IMR-90 (cell line): Measurements from ENCODE around the gene P3H1. TPM values are rescaled to one million over a fixed set of nuclear protein-coding genes. Genes with fewer than 3 reads are reported as not detected.

Experiments
- ATAC-seq: fragments of 200-7000 bp; cut with Tn5 transposase; 2 replicates; pipeline ENCODE4 v1.9.1; 2020; ENCODE audit warnings: low read depth, mild to moderate bottlenecking, moderate library complexity
- BruUV-seq: library from RNA; stranded (reverse); fragments of 400-500 nt; replicated peaks from 2 replicates; lab custom pipeline; 2021; lab: Mats Ljungman, UMichigan
- CTCF ChIA-PET: fragments of 300-600 bp; formaldehyde crosslinking; extraction: SDS; loops from one replicate; lab custom pipeline; 2021; ENCODE audit warnings: antibody characterized with exemption; lab: Yijun Ruan, JAX
- POLR2A ChIA-PET: fragments of 300-600 bp; sonication (Branson Sonifier 250); formaldehyde crosslinking; loops from one replicate; lab custom pipeline; 2022; ENCODE audit warnings: antibody characterized with exemption; ENCODE audit not compliant: unreplicated experiment; lab: Charles Lee
- DNase-seq: peaks from one replicate; pipeline ENCODE4 v3.0.0; 2013
- H2AFZ ChIP-seq: replicated peaks from 2 replicates; pipeline ENCODE3; 2013; ENCODE audit warnings: low read length, mild to moderate bottlenecking; ENCODE audit not compliant: poor library complexity
- H2AK5ac ChIP-seq: 2 replicates; pipeline ENCODE4 v1.6.1; 2013; ENCODE audit warnings: low read depth, low read length, inconsistent platforms
- H2AK9ac ChIP-seq: replicated peaks from 2 replicates; pipeline ENCODE3; 2013; ENCODE audit warnings: mild to moderate bottlenecking, low read depth, low read length, moderate library complexity; ENCODE audit not compliant: poor library complexity
- H2BK120ac ChIP-seq: 2 replicates; pipeline ENCODE4 v1.6.1; 2013; ENCODE audit warnings: low read depth, low read length, inconsistent platforms
- H2BK15ac ChIP-seq: 3 replicates; pipeline ENCODE4 v1.6.1; 2013; ENCODE audit warnings: low read depth, low read length, inconsistent platforms
- H2BK20ac ChIP-seq: 2 replicates; pipeline ENCODE4 v1.6.1; 2013; ENCODE audit warnings: low read depth, mild to moderate bottlenecking, inconsistent platforms, low read length, moderate library complexity
- H2BK5ac ChIP-seq: 2 replicates; pipeline ENCODE4 v1.6.1; 2013; ENCODE audit warnings: mild to moderate bottlenecking, low read depth, low read length, inconsistent platforms; ENCODE audit not compliant: poor library complexity, severe bottlenecking
- H3K14ac ChIP-seq: replicated peaks from 2 replicates; pipeline ENCODE4 v1.6.1; 2013; ENCODE audit warnings: low read depth, low read length, inconsistent platforms
- H3K18ac ChIP-seq: 2 replicates; pipeline ENCODE4 v1.6.1; 2013; ENCODE audit warnings: low read depth, low read length, control low read depth
- H3K23ac ChIP-seq: 2 replicates; pipeline ENCODE4 v1.6.1; 2013; ENCODE audit warnings: low read depth, low read length, inconsistent platforms
- H3K27ac ChIP-seq: 2 replicates; pipeline ENCODE4 v1.5.1; 2013; ENCODE audit warnings: mild to moderate bottlenecking, control low read depth, low read length; ENCODE audit not compliant: insufficient read depth
- H3K27me3 ChIP-seq: 2 replicates; pipeline ENCODE4 v1.6.1; 2013; ENCODE audit warnings: low read length; ENCODE audit not compliant: control insufficient read depth, insufficient read depth
- H3K36me3 ChIP-seq: 2 replicates; pipeline ENCODE4 v1.6.1; 2013; ENCODE audit warnings: low read length, mixed read lengths; ENCODE audit not compliant: control insufficient read depth, insufficient read depth
- H3K4ac ChIP-seq: 2 replicates; pipeline ENCODE4 v1.6.1; 2013; ENCODE audit warnings: low read depth, low read length, inconsistent platforms
- H3K4me1 ChIP-seq: 2 replicates; pipeline ENCODE4 v1.6.1; 2013; ENCODE audit warnings: low read length, mixed read lengths; ENCODE audit not compliant: control insufficient read depth, insufficient read depth
- H3K4me2 ChIP-seq: 2 replicates; pipeline ENCODE4 v1.6.1; 2013; ENCODE audit warnings: low read depth, mild to moderate bottlenecking, control low read depth, low read length, moderate library complexity
- H3K4me3 ChIP-seq: 2 replicates; pipeline ENCODE4 v1.5.1; 2013; ENCODE audit warnings: low read depth, mild to moderate bottlenecking, control low read depth, low read length, moderate library complexity; ENCODE audit not compliant: insufficient read depth
- H3K56ac ChIP-seq: 2 replicates; pipeline ENCODE4 v1.6.1; 2013; ENCODE audit warnings: low read length, inconsistent platforms; ENCODE audit not compliant: insufficient read depth; ENCODE audit errors: extremely low read depth
- H3K79me1 ChIP-seq, 2 experiments: 2 replicates each; pipeline ENCODE4 v1.6.1; 2013; ENCODE audit warnings: low read length in 2 of 2, inconsistent platforms in 1 of 2, low read depth in 1 of 2
- H3K9ac ChIP-seq: 2 replicates; pipeline ENCODE4 v1.6.1; 2013; ENCODE audit warnings: low read depth, low read length, control low read depth
- H3K9me1 ChIP-seq: 2 replicates; pipeline ENCODE4 v1.6.1; 2013; ENCODE audit warnings: low read length, inconsistent platforms; ENCODE audit not compliant: insufficient read depth
- H3K9me3 ChIP-seq: 2 replicates; pipeline ENCODE4 v1.6.1; 2013; ENCODE audit warnings: low read length; ENCODE audit not compliant: control insufficient read depth, insufficient read depth
- H4K20me1 ChIP-seq: 2 replicates; pipeline ENCODE4 v1.6.1; 2013; ENCODE audit warnings: low read length, inconsistent platforms; ENCODE audit not compliant: insufficient read depth
- H4K5ac ChIP-seq: 2 replicates; pipeline ENCODE4 v1.6.1; 2013; ENCODE audit warnings: mild to moderate bottlenecking, low read depth, low read length, control low read depth
- H4K8ac ChIP-seq, 2 experiments: 2 replicates each; pipeline ENCODE4 v1.6.1; 2013; ENCODE audit warnings: low read depth in 2 of 2, low read length in 2 of 2, control low read depth in 1 of 2, inconsistent platforms in 1 of 2
- H4K91ac ChIP-seq: 2 replicates; pipeline ENCODE4 v1.6.1; 2013; ENCODE audit warnings: low read depth, low read length, inconsistent platforms; ENCODE audit not compliant: insufficient read depth
- BHLHE40 ChIP-seq: fragments of 150-350 bp; IDR thresholded peaks from 2 replicates; pipeline ENCODE4 v1.6.1; 2016; ENCODE audit warnings: mild to moderate bottlenecking, low read depth, low read length
- CEBPB ChIP-seq: IDR thresholded peaks from 2 replicates; pipeline ENCODE4 v1.6.1; 2012; ENCODE audit warnings: low read depth, low read length, improper control_type of control experiment
- CHD1 ChIP-seq: IDR thresholded peaks from 2 replicates; pipeline ENCODE4 v1.6.1; 2012; ENCODE audit warnings: low read depth, low read length, improper control_type of control experiment
- CTCF ChIP-seq: conservative IDR thresholded peaks from 2 replicates; pipeline ENCODE4 v1.5.1; 2012; ENCODE audit warnings: mild to moderate bottlenecking, low read depth, low read length, improper control_type of control experiment
- FOS ChIP-seq: fragments of 150-350 bp; IDR thresholded peaks from 2 replicates; pipeline ENCODE4 v1.6.1; 2016; ENCODE audit warnings: low read depth, low read length
- MAFK ChIP-seq: IDR thresholded peaks from 2 replicates; pipeline ENCODE4 v1.6.1; 2012; ENCODE audit warnings: low read depth, low read length, improper control_type of control experiment
- MAZ ChIP-seq: IDR thresholded peaks from 2 replicates; pipeline ENCODE4 v1.6.1; 2012; ENCODE audit warnings: low read depth, mild to moderate bottlenecking, low read length, improper control_type of control experiment, moderate library complexity, borderline replicate concordance
- MXI1 ChIP-seq: IDR thresholded peaks from 2 replicates; pipeline ENCODE4 v1.6.1; 2012; ENCODE audit warnings: low read depth, mild to moderate bottlenecking, low read length, moderate library complexity, borderline replicate concordance
- NFE2L2 ChIP-seq: fragments of 150-350 bp; IDR thresholded peaks from 2 replicates; pipeline ENCODE4 v1.6.1; 2016; ENCODE audit warnings: low read depth, mild to moderate bottlenecking, low read length
- POLR2A ChIP-seq: IDR thresholded peaks from 2 replicates; pipeline ENCODE4 v1.6.1; 2012; ENCODE audit warnings: mild to moderate bottlenecking, low read depth, low read length
- RAD21 ChIP-seq: IDR thresholded peaks from 2 replicates; pipeline ENCODE4 v1.6.1; 2012; ENCODE audit warnings: low read length, improper control_type of control experiment
- RCOR1 ChIP-seq: IDR thresholded peaks from 2 replicates; pipeline ENCODE4 v1.6.1; 2012; ENCODE audit warnings: mild to moderate bottlenecking, low read length, improper control_type of control experiment; ENCODE audit not compliant: insufficient replicate concordance
- RFX5 ChIP-seq: IDR thresholded peaks from 2 replicates; pipeline ENCODE4 v1.8.0; 2012; ENCODE audit warnings: low read depth, mild to moderate bottlenecking, low read length, moderate library complexity
- SMC3 ChIP-seq: fragments of 150-350 bp; IDR thresholded peaks from 2 replicates; pipeline ENCODE4 v1.6.1; 2016; ENCODE audit warnings: low read depth, mild to moderate bottlenecking, antibody characterized with exemption, low read length, moderate library complexity
- USF2 ChIP-seq: fragments of 150-350 bp; IDR thresholded peaks from 2 replicates; pipeline ENCODE4 v1.6.1; 2017; ENCODE audit warnings: mild to moderate bottlenecking, antibody characterized with exemption, low read length, low read depth
- WGBS, 2 experiments: methylation state at CpG; one replicate each; pipeline versions ENCODE4 v1.1.5 to v1.1.7; 2013; ENCODE audit warnings: missing lambda C conversion rate in 2 of 2; ENCODE audit not compliant: insufficient read length in 1 of 2; ENCODE audit errors: extremely low coverage in 2 of 2; 5-methylcytosine and 5-hydroxymethylcytosine counted together
- dilution Hi-C: fragments of 300-500 bp; cut with HindIII; formaldehyde crosslinking; loops from one replicate; pipeline ENCODE4 v1.14.3; 2018; ENCODE audit warnings: low sequenced_read_pairs; ENCODE audit not compliant: unreplicated experiment
- in situ Hi-C: fragments of 300-500 bp; cut with MboI; formaldehyde crosslinking; loops from 3 replicates; pipeline ENCODE4 v1.14.3; 2019; ENCODE audit warnings: low sequenced_read_pairs, inconsistent platforms, mixed read lengths
- intact Hi-C: fragments of 100-400 bp; cut with micrococcal nuclease; formaldehyde crosslinking; loops from 2 replicates; pipeline ENCODE4 v1.10.0; 2022
- polyA plus RNA-seq, 3 experiments: library from polyadenylated mRNA; depleted of rRNA; stranded (reverse); fragments of >200 nt; gene quantifications; 2 replicates each; pipeline ENCODE4 v1.2.3, GENCODE V29; 2012; ENCODE audit warnings: low replicate concordance in 1 of 3
- total RNA-seq: library from RNA; depleted of rRNA; stranded (reverse); fragments of >200 nt; gene quantifications from 2 replicates; pipeline ENCODE4 v1.2.3, GENCODE V29; 2012
- TF ChIP-seq, protein P1 (sequence below): fragments of 150-350 bp; IDR thresholded peaks from 2 replicates; pipeline ENCODE4 v1.6.1; 2016; ENCODE audit warnings: low read depth, mild to moderate bottlenecking, low read length, moderate library complexity, borderline replicate concordance

The P3H1 gene
- total and polyA plus RNA-seq, 2 of the 4 experiments (the other 2 are of a cell fraction), result 108 to 210 TPM

GRCh38 chr1:42797414-42797813 is 30.6 kb upstream of the P3H1 start:
- DNase-seq (no peak), ATAC-seq (no peak)
- Histone ChIP-seq H3K9ac (no peak overlapping the region), H3K4me3 (no peak overlapping the region), H3K79me1 (no peaks in the 10 kb centered on the region), H4K91ac (no peak overlapping the region), H3K27me3 (peaks cover 7% of the 10 kb centered on the region), H3K56ac (no peak overlapping the region), H3K18ac (no peak overlapping the region), H2BK15ac (no peak overlapping the region), H3K4me1 (no peaks in the 10 kb centered on the region), H3K4me2 (no peak overlapping the region), H3K9me3 (no peaks in the 10 kb centered on the region), H3K27ac (no peak overlapping the region), H2BK20ac (no peak overlapping the region), H4K20me1 (no peaks in the 10 kb centered on the region), H3K36me3 (no peaks in the 10 kb centered on the region), H3K14ac (no peak overlapping the region), H2BK120ac (no peak overlapping the region), H2AFZ (no peak overlapping the region), H3K4ac (no peak overlapping the region), H4K5ac (no peak overlapping the region), H2AK9ac (no peak overlapping the region), H3K23ac (no peak overlapping the region), H3K9me1 (no peaks in the 10 kb centered on the region), H2BK5ac (no peak overlapping the region), H4K8ac (no peak overlapping the region), H2AK5ac (no peak overlapping the region)
- POLR2A ChIA-PET, result no interaction called here
- in situ Hi-C loops (no loop called here), dilution Hi-C loops (no loop called here), intact Hi-C loops (no loop called here)
- TF ChIP-seq FOS, result no peak
- no peak for TF ChIP-seq MXI1
- TF ChIP-seq RCOR1, result no peak
- TF ChIP-seq SMC3, result no peak
- no peak for TF ChIP-seq RFX5
- TF ChIP-seq, protein P1, sequence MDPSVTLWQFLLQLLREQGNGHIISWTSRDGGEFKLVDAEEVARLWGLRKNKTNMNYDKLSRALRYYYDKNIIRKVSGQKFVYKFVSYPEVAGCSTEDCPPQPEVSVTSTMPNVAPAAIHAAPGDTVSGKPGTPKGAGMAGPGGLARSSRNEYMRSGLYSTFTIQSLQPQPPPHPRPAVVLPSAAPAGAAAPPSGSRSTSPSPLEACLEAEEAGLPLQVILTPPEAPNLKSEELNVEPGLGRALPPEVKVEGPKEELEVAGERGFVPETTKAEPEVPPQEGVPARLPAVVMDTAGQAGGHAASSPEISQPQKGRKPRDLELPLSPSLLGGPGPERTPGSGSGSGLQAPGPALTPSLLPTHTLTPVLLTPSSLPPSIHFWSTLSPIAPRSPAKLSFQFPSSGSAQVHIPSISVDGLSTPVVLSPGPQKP, result no peak
- no peak for TF ChIP-seq CEBPB
- TF ChIP-seq CHD1, result no peak
- TF ChIP-seq POLR2A, result no peak
- TF ChIP-seq MAFK, result no peak
- TF ChIP-seq CTCF, result no peak
- no peak for TF ChIP-seq USF2
- no peak for TF ChIP-seq MAZ
- TF ChIP-seq RAD21, result no peak
- no peak for TF ChIP-seq NFE2L2
- TF ChIP-seq BHLHE40, result no peak
- WGBS, 2 experiments, result no CpG with 5 or more reads among the region's 3 CpGs
- CTCF ChIA-PET, result interaction anchor here (1.4 kb wide), 1 partner anchor 10 kb away, joined by 3 read pairs; no protein-coding TSS in a partner anchor
- no TSS peak for BruUV-seq
